Progenitor cell of endocrine pancreas (in vitro differentiated cells): ENCODE data around the gene GRID2IP. TPM values are rescaled to one million over a fixed set of nuclear protein-coding genes. Genes with fewer than 3 reads are reported as not detected.

Experiments used
- DNase-seq: peaks from one replicate; pipeline ENCODE4 v3.0.0; 2021; ENCODE audit warnings: low spot score; ENCODE audit not compliant: unreplicated experiment
- H3K27ac Mint-ChIP-seq: 2 replicates; pipeline ENCODE4 v1.8.0; 2021; ENCODE audit warnings: mild to moderate bottlenecking, moderate library complexity, mixed read lengths
- H3K27me3 Mint-ChIP-seq: 2 replicates; pipeline ENCODE4 v1.8.0; 2021; ENCODE audit warnings: mixed read lengths
- H3K36me3 Mint-ChIP-seq: 2 replicates; pipeline ENCODE4 v1.8.0; 2022; ENCODE audit warnings: mixed read lengths; ENCODE audit not compliant: insufficient read depth
- H3K4me1 Mint-ChIP-seq: 2 replicates; pipeline ENCODE4 v1.8.0; 2021; ENCODE audit warnings: low read depth, mixed read lengths
- H3K4me3 Mint-ChIP-seq: 2 replicates; pipeline ENCODE4 v1.8.0; 2021; ENCODE audit warnings: low read depth, mild to moderate bottlenecking, moderate library complexity, mixed read lengths
- H3K9me3 Mint-ChIP-seq: 2 replicates; pipeline ENCODE4 v1.8.0; 2021; ENCODE audit warnings: low read depth, mixed read lengths
- CTCF ChIP-seq: fragments of 200-600 bp; sonication (generic); IDR thresholded peaks from one replicate; pipeline ENCODE4 v1.5.0; 2021; ENCODE audit warnings: antibody characterized with exemption, mild to moderate bottlenecking; ENCODE audit not compliant: unreplicated experiment
- total RNA-seq: library from RNA; stranded (reverse); gene quantifications from 2 replicates; pipeline ENCODE4 v1.2.1, GENCODE V29; 2021

The GRID2IP gene
- total RNA-seq, 1 donor from 2014 or later = 2.5 TPM

DNA sequence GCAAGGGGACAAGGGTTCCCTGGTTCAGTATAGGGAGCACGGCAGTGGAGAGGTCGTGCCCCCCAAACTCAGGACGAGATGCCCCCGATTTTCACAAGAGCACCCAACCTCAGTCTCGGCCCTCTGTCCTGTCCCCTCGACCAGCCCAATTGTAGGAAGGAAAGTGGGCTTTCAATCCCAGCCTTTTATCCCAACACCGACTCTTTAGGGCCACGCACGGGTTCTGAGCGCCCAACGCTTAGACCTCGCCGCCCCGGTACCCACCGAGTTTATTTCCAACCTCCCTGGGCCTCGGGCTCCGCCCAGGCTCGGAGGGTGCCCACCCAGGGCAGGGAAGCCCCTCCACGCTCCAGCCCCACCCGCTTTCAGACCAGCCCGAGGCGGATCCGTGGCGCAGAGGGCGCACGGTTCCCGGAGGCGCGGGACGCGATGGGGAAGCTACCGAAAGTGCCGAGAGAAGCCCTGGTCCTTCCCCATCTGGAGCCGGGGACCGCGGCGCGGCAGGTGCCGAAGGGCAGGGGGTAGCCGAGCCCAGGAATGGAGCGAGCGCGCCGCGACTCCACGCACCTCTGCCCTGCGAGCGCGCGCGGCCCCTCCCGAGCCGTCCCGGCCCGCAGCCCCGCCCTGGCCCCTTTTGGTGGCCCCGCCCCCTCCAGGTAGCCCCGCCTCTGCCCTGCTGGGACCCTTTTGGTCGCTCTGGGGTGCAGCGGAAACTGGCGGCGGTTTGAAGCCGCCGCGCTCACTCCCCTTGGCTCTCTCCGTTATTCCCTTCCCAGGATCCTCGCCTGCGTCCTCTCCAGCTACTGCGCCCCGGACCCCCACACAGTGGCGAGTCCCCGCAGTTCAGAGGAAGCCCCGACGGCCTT lies 20.4 kb downstream of the GRID2IP start:
- H3K27ac Mint-ChIP-seq = no peak overlapping the region
- peak overlapping the region; percentile 58 for H3K4me3 Mint-ChIP-seq
- no peaks in the 10 kb centered on the region for H3K9me3 Mint-ChIP-seq
- peaks cover 83% of the 10 kb centered on the region for H3K27me3 Mint-ChIP-seq
- H3K4me1 Mint-ChIP-seq = peaks cover 5% of the 10 kb centered on the region
- no peak for TF ChIP-seq CTCF
- DNase-seq = peak; percentile 36
- H3K36me3 Mint-ChIP-seq = no peaks in the 10 kb centered on the region

GRCh38 chr7:6529643-6530042 lies 21.6 kb downstream of the GRID2IP start:
- Mint-ChIP-seq H3K9me3 (no peaks in the 10 kb centered on the region), H3K4me3 (no peak overlapping the region), H3K27ac (no peak overlapping the region), H3K27me3 (peaks cover 79% of the 10 kb centered on the region), H3K4me1 (peaks cover 5% of the 10 kb centered on the region), H3K36me3 (no peaks in the 10 kb centered on the region)
- TF ChIP-seq CTCF = no peak
- no peak for DNase-seq

- H3K27ac Mint-ChIP-seq = no peak overlapping the region
- H3K36me3 Mint-ChIP-seq = no peaks in the 10 kb centered on the region
- H3K9me3 Mint-ChIP-seq = no peaks in the 10 kb centered on the region
- TF ChIP-seq CTCF = no peak
- H3K27me3 Mint-ChIP-seq = peaks cover 79% of the 10 kb centered on the region
- peaks cover 5% of the 10 kb centered on the region for H3K4me1 Mint-ChIP-seq
- H3K4me3 Mint-ChIP-seq = no peak overlapping the region
- no peak for DNase-seq
Measured at GRCh38 chr7:6528401-6529130, 22.7 kb downstream of the GRID2IP start.

DNA sequence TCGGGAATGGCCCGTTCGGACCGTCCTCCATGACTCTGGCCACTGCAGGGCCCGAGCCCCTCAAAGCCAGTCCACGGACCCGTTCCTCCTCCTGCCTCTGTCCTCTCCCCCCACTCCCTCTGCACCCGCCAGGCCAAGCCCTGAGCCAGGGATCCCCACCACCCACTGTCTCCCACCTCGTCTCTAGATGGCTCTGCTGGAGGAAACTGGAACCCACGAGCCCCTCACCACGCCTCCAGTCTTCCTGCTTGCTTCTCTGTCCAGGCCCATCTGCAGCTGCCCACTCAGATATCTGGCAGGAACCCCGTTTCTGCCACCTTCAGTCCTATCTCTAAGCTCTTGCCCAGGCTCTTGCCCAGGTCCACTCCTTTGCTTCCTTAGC lies 24.3 kb downstream of the GRID2IP start:
- no peak for TF ChIP-seq CTCF
- peak overlapping the region; percentile 80 for H3K27ac Mint-ChIP-seq

GRCh38 chr7:6520163-6520981 lies 30.9 kb downstream of the GRID2IP start:
- H3K9me3 Mint-ChIP-seq = no peaks in the 10 kb centered on the region
- no peak overlapping the region for H3K4me3 Mint-ChIP-seq
- H3K27ac Mint-ChIP-seq = no peak overlapping the region
- peaks cover 4% of the 10 kb centered on the region for H3K4me1 Mint-ChIP-seq
- TF ChIP-seq CTCF = no peak
- no peak for DNase-seq
- H3K36me3 Mint-ChIP-seq = no peaks in the 10 kb centered on the region
- peaks cover 17% of the 10 kb centered on the region for H3K27me3 Mint-ChIP-seq

More for the DNA sequence above, 24.3 kb downstream of the GRID2IP start:
- Mint-ChIP-seq H3K4me3 (peak overlapping the region; percentile 67), H3K27me3 (peaks cover 71% of the 10 kb centered on the region), H3K9me3 (no peaks in the 10 kb centered on the region), H3K36me3 (no peaks in the 10 kb centered on the region), H3K4me1 (peaks cover 5% of the 10 kb centered on the region)
- DNase-seq = no peak
